SK-MEL-5 (cell line): ENCODE data around the gene BORCS6. TPM values are rescaled to one million over a fixed set of nuclear protein-coding genes. Genes with fewer than 3 reads are reported as not detected.
A peak's percentile ranks its signal among the peaks of the same experiment; 100 is the strongest.

Experiments used
- DNase-seq: peaks from one replicate; pipeline ENCODE4 v3.0.0-alpha.2; 2016; ENCODE audit warnings: low read depth, low spot score
- in situ Hi-C: cut with HindIII; loops from 2 replicates; pipeline ENCODE4 v1.10.0; 2016; ENCODE audit warnings: low sequenced_read_pairs, high pct_unique_total_duplicates, low pct_unique_long_range_greater_than_20kb
- polyA plus RNA-seq, 2 experiments: library from polyadenylated mRNA; depleted of rRNA; stranded (reverse); fragments of >200 nt; gene quantifications; 2 replicates each; pipeline ENCODE4 v1.2.3, GENCODE V29; 2015
- total RNA-seq: library from RNA; depleted of rRNA; stranded (reverse); fragments of >200 nt; shearing (Covaris generic); gene quantifications from 2 replicates; pipeline ENCODE4 v1.2.3, GENCODE V29; 2014; rRNA removed

The BORCS6 gene
- 8.4 and 12.3 TPM in 2 replicates for total RNA-seq
- 10.1 and 10.2 TPM in 2 replicates for polyA plus RNA-seq (2015; cell fraction: cytosol; rRNA removed)
- polyA plus RNA-seq (2015; cell fraction: nucleus; rRNA removed), result 0.72 and 2.9 TPM in 2 replicates

DNA sequence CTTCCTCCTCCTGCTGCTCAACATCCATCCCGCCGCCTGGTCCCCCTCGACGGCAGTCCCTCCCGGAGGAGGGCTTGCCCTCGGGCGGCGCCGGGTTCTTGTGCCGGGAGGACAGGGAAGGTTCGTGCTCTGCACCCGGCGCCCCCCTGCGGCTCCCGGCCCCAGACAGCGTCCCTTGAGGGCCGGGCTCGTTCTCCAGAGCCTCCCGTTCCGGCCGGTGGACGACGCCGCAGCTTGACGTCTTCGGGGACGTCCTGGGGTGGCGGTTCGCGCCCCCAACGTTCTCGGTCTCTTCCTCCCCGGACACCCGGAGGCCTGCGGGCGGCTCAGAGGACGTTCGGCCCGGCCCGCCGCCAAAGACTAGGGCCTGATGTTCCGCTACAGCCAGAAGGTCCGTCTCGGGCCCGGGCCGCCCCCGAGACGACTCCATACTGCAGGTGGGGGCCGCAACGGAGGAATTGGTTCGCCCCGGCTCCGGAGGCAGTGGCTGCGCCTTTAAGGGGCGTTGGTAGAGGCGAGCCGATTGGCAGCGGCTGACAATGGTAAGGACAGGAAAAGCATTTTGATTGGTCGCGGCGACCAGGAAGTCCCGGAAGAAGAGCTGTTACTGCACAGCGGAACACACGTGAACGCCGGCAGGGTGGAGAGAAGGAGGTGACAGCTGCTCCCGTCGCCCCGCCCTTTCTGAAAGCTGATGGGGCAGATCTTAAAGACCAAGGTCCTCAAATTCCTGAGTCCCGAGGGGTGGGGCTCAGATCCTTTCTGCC is at the start of gene BORCS6:
BORCS6 (minus strand) TSS at position 470 of the 767 bp plus-strand sequence; CDS start at position 430, 40 bp downstream.
- in situ Hi-C loops, result no loop called here
- DNase-seq, result peak; percentile 99

DNA sequence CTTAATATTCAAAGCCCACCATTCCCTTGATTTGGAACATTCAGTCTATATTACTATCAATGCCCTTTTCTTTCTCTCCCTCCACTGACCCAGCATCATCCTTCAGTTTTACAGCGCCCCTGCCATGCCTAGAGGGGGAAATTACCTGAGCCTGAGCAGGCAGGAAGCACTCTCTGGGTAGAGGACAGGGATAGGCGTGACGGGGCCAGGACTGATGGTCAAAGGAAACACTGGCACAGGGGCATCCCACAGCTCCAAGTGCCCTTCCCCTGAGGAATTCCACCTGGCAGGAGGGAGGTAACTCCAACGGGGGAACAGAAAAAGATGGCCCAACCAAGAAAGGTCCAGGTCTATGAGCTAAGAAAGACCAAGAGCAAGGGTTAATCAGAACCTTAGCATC is 47.9 kb upstream of the BORCS6 start:
- in situ Hi-C loops, result no loop called here
- DNase-seq, result no peak

DNA sequence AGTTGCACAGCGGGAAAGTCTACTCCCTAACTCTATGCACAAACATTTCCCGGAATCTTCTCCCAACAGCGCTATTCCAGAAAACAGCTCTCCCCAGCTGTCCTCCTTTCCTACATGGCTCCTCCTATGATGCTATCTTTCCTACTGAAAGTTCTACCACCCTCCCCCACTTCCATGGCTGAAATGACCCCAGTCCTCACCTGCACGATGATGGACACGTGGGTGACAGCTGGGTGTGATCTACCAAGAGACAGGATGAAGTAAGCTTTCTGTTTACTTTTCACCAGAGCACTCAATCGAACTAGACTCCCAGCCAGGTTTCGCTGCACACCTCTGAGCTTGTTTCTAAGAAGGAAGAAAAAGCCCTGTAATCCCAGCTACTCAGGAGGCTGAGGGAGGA is 47.2 kb upstream of the BORCS6 start:
- no peak for DNase-seq
- in situ Hi-C loops, result no loop called here

DNA sequence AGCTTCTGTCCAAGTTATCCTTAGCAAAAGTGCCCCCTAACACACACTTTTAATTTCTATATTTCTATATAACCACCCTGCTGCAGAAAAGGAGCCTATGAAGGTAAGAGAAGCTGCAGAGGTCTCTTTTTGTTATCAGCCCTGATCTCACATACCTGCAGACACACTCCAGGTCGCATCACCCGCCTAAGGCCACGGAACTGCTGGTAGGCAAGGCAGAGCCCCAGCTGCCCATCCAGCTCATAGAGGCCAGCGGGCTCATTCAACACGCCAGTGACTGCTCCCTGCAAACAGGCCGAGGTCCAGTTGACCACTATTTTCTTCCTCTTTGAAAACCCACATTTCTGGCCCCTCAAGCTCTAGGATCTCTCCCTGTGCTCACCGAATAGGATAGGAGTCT is 45.7 kb upstream of the BORCS6 start:
- in situ Hi-C loops, result no loop called here
- no peak for DNase-seq

DNA sequence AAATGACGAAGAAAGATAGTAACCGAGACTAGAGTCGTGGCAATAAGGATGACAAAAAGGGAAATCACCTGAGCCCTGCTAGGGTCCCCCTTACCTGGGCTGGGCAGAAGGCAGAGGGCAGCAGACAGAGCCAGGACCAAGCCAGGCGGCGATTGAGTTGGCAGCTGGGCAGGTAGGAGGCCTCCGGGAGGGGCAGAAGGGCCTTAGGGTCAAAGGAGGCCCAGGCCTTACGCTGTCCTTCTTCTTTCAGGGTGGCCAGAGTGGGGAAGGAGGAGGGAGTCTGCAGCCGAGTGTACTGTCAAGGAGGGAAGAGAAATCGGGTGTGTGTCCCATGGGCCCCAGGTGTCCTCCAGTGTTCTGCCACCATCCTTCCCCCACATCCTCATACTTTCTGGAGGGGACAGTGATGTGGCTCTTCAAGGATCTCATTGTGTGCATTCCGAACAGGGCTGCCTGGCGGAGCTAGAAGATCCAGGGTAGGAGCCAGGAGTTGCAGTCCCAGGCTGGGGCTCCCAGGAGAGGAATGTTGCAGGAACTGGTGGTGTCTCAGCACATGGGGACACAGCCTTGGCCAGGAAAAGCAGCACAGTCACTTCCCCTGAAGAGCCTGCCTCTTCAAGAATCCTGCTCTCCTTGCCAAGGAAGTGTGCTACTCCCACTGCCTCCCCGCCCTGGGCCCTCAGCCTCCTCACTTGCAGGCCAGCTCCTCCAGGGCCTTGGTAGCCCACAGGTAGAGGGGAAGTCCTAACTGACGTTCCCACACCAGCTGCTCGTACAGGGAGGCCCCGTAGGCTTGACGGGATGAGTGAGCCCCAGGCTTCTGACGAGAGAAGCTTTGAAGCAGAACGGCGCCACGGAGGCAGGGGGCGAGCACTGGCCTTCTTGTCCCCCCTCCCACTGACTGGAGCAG is 44.6 kb upstream of the BORCS6 start:
- in situ Hi-C loops, result no loop called here
- DNase-seq, result no peak

DNA sequence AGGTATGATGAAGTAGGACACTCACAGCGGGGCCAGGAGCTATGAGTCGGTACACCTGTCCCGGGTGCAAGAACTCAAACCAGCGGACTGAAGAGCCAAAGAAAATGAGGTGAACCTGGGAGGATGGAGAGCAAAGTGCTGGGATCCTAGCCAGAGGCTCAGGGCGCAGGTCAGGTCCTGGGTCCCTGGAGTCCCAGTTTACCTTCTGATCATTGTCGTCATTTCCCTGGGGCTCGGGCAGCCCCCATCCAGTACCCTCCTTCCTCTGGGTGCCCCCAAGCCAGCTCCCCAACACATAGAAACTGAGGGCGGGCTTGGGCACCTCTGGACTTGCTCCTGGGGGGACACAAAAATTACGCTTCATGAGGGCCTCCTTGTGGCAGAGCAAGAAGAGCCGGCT is 41.7 kb upstream of the BORCS6 start:
- in situ Hi-C loops, result no loop called here
- no peak for DNase-seq

DNA sequence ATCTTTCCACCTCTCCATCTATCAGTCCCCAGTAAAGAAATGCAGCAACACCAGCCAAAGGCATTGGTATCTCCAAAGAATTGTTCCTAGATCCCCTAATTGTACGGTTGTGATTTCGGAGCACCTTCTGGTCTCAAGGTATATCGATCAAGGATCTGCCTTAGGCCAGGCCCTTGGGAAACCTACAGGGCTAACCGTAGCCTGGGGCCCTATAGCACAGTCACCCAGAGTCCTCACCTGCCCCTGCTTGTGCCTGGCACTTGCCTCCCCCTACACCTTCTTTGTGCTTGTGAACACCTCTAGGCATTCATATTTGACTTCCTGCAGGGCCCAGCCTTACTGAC is 37.2 kb upstream of the BORCS6 start:
- in situ Hi-C loops, result no loop called here
- DNase-seq, result no peak

DNA sequence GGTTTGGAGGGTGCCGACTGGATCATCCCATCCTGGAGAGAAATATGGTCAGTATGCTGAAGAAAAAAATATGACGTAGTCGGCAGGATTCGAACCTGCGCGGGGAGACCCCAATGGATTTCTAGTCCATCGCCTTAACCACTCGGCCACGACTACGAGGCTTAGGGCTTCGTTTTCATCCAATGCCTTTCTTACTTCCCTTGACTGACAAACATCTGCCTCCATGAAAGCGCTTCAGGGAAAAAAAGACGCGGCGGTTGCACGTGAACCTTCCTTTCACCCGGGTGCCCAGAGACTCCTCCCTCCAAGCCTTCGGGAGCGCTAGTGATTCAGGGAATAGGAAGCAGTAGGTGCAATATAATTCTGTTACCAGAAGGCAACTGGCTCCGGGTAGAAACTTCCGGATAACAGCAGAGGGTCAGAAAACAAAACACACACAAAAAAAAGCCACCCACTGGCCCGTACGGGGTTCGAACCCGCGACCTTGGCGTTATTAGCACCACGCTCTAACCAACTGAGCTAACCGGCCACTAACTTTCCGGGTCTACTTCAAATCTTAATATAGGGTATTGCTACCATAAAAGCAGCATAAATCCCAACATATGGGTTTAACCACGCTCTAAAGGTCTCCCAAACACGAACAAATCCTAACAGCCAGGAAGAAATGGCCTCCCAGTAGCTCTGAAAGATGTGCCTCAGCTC is 36.7 kb upstream of the BORCS6 start:
- peak; percentile 95 for DNase-seq
- in situ Hi-C loops, result no loop called here

DNA sequence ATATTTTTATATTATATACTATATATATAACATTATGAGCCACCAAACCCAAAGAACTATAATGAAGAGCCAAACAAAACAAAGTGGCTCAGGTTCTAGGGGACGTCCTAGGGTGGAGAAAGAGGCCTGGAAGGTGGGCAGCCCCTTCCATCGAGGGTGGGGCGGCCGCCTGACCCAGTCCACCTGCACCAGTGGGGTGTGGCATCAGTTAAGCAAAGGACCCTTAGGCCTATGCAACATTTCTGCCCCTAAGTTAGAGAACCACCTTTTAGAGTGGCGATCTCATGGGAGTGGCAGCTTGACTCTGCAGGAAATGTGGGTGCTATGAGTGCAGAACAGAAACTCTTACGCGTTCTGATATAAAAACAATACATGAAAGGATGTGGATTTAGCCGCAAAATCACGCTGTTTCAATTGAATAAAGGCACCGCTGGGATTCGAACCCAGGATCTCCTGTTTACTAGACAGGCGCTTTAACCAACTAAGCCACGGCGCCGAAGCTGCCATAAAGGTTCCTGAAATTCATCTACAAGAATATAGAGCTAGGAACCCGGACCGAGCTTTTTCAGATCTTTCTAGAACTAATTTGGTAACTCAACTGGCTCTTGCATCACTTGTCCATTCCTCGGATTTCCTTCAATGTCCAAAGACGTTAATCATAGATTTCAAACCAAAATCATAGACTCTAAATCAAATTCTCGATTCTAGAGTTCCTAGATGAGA is 36.0 kb upstream of the BORCS6 start:
- in situ Hi-C loops, result no loop called here
- peak; percentile 91 for DNase-seq

DNA sequence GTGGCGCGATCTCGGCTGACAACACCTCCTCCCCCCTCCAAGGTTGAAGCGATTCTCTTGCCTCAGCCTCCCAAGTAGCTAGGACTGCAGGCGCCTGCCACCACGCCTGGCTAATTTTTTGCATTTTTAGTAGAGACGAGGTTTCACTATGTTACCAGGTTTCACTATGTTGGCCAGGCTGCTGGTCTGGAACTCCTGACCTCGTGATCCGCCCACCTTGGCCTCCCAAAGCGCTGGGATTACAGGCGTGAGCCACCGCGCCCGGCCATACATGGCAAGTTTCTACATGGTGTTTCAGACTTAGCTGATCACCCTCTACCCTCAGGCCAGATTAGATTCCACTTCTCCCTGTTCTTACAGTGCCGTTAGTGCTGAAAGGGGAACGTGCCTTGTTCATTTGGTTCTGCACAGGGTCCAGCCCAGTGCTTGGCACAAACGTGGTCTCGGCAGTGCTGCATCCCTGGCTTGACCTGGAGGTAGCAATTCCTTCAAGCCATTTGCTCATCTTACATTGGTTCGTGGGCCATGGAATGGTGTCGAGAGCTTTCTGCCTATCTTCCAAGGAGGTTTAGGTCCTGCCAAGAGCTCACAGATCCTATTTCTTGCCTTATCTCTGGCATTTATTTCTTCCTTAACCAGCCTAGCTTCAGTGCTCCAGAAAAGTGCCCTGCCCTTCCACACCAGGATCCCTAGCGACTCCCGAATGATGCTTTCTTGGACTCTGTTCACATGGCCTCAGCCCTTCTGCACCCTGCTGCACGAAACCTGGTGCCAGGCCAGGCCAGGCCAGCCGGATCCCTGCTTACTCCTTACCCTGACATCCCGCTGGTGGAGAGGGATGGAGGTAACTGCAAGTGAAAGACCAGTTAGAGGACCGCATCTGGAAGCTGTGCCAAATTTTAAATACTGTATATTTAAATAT is 35.2 kb upstream of the BORCS6 start:
- in situ Hi-C loops, result no loop called here

DNA sequence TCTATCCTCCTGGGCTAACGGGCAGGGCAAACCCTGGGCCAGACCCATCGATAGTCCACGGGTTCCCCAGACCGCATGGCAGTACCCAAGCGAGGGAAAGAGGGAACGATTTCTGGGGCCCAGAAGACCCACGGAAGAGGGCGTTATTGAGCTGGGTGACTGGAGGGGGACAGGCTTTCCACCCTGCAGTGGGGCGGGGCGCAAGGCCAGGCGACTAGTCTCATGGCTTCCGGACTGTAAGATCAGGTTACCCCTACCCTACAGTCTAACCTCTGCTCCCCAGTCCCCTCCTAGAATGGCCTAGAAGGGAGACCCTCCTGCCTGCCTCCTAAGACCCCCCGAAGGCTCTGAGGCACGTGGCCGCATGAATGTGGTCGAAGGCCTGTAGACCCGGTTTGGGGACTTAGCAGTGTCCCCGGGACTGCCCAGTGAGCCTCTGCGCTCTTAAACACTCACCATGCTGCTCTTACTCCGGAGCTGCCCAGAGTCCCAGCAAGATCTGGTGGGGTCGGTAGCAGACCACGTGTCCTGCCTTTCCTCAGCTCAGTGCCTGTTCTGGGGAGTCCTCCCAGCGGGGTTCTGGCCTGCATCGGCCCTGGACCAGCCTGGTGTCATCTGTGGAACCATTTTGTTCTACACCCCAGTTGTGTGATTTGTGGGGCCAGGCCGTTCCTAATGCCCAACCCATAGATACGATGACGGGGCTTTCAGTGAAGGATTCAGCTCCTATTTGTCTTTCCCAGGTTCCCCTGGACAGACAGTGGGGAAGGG is 33.6 kb upstream of the BORCS6 start:
- in situ Hi-C loops, result no loop called here
- DNase-seq, result peak; percentile 71

More for the DNA sequence above, 35.2 kb upstream of the BORCS6 start:
- DNase-seq, result no peak

DNA sequence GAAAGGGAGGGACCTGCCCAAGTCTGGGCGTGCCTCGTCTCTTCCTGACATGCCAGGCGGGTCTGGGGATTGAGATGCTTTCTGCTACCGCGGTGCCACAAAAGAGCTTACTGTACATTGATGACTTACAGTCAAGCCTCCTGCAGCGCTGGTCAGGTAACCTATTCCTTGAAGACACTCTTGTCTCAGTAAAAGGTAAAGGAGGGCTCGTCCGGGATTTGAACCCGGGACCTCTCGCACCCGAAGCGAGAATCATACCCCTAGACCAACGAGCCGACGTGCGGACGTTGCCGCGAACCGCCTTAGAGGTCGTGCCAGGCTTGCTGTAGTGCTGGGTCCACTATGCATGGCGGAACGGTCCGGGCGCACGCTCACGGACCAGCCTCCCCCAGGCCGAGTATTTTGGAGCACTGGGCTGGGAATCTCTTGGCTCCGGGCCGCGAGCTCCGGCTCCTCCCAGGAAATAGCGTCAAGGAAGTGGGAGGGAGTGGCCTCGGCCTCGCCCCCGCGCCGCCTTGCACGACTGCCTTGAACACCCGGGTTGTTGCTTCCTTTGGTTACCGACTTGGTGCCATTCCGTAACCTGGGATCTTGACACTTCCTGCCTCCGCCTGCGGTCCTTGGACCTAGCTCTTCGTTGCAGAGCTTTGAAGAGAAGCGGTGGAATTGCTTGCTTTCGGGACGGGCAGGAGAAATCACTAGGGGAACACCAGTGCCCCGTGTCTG is 32.8 kb upstream of the BORCS6 start:
- in situ Hi-C loops, result no loop called here
- peak; percentile 96 for DNase-seq

DNA sequence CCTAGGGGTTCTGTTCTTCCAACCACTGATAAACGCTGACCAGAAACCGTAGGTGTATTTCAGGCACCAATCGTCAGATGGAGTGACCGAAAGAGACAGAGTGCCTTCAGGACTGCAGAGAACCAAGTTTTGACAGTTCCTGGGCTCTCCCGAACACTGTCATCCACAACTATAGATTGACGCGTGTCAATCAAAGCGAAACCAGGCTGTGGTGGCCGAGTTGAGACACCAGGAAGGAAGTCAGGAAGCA is 32.3 kb upstream of the BORCS6 start:
- no peak for DNase-seq

DNA sequence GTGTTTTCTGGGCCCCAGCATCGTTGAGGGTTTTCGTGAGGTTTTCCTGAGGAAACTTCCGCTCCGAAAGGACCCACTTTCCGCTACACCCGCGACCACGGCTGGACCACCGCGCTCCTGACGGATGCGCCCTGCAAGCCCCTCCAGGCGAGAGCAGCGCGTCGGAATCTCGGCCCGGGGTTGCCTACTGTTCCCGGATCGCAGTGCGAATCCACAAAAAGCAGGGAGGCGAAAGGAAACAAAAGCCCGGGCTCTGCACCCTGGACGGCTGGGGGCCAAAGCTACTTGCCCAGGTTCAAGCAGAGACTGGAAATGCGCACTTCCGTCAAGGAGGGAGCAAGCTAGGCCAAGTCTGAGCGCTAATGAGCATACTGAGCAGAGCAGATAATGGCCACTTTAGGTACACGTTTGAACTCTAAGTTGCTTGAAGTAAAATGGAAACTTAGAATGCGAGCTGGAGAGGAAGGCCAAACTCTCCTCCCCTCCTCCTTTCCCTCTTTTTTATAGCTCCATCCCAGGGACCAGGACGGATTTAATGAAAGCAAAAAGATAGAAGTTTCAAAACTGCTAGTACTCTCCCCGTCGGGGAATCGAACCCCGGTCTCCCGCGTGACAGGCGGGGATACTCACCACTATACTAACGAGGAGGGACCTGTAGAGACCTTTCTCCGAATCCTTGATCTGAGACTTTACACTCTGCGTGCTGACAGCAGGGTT is 31.8 kb upstream of the BORCS6 start:
- in situ Hi-C loops, result no loop called here
- DNase-seq, result peak; percentile 94

More for the DNA sequence above, 32.3 kb upstream of the BORCS6 start:
- in situ Hi-C loops, result no loop called here
